IMR-90 (cell line): ENCODE measurements around the gene GATAD2A. TPM values are rescaled to one million over a fixed set of nuclear protein-coding genes. Genes with fewer than 3 reads are reported as not detected.

Experiments used
- ATAC-seq: fragments of 200-7000 bp; cut with Tn5 transposase; 2 replicates; pipeline ENCODE4 v1.9.1; 2020; ENCODE audit warnings: low read depth, mild to moderate bottlenecking, moderate library complexity
- BruUV-seq: library from RNA; stranded (reverse); fragments of 400-500 nt; replicated peaks from 2 replicates; lab custom pipeline; 2021; lab: Mats Ljungman, UMichigan
- CTCF ChIA-PET: fragments of 300-600 bp; formaldehyde crosslinking; extraction: SDS; loops from one replicate; lab custom pipeline; 2021; ENCODE audit warnings: antibody characterized with exemption; lab: Yijun Ruan, JAX
- POLR2A ChIA-PET: fragments of 300-600 bp; sonication (Branson Sonifier 250); formaldehyde crosslinking; loops from one replicate; lab custom pipeline; 2022; ENCODE audit warnings: antibody characterized with exemption; ENCODE audit not compliant: unreplicated experiment; lab: Charles Lee
- DNase-seq: peaks from one replicate; pipeline ENCODE4 v3.0.0; 2013
- H2AFZ ChIP-seq: replicated peaks from 2 replicates; pipeline ENCODE3; 2013; ENCODE audit warnings: low read length, mild to moderate bottlenecking; ENCODE audit not compliant: poor library complexity
- H2AK5ac ChIP-seq: 2 replicates; pipeline ENCODE4 v1.6.1; 2013; ENCODE audit warnings: low read depth, low read length, inconsistent platforms
- H2AK9ac ChIP-seq: replicated peaks from 2 replicates; pipeline ENCODE3; 2013; ENCODE audit warnings: mild to moderate bottlenecking, low read depth, low read length, moderate library complexity; ENCODE audit not compliant: poor library complexity
- H2BK120ac ChIP-seq: 2 replicates; pipeline ENCODE4 v1.6.1; 2013; ENCODE audit warnings: low read depth, low read length, inconsistent platforms
- H2BK15ac ChIP-seq: 3 replicates; pipeline ENCODE4 v1.6.1; 2013; ENCODE audit warnings: low read depth, low read length, inconsistent platforms
- H2BK20ac ChIP-seq: 2 replicates; pipeline ENCODE4 v1.6.1; 2013; ENCODE audit warnings: low read depth, mild to moderate bottlenecking, inconsistent platforms, low read length, moderate library complexity
- H2BK5ac ChIP-seq: 2 replicates; pipeline ENCODE4 v1.6.1; 2013; ENCODE audit warnings: mild to moderate bottlenecking, low read depth, low read length, inconsistent platforms; ENCODE audit not compliant: poor library complexity, severe bottlenecking
- H3K14ac ChIP-seq: replicated peaks from 2 replicates; pipeline ENCODE4 v1.6.1; 2013; ENCODE audit warnings: low read depth, low read length, inconsistent platforms
- H3K18ac ChIP-seq: 2 replicates; pipeline ENCODE4 v1.6.1; 2013; ENCODE audit warnings: low read depth, low read length, control low read depth
- H3K23ac ChIP-seq: 2 replicates; pipeline ENCODE4 v1.6.1; 2013; ENCODE audit warnings: low read depth, low read length, inconsistent platforms
- H3K27ac ChIP-seq: 2 replicates; pipeline ENCODE4 v1.5.1; 2013; ENCODE audit warnings: mild to moderate bottlenecking, control low read depth, low read length; ENCODE audit not compliant: insufficient read depth
- H3K27me3 ChIP-seq: 2 replicates; pipeline ENCODE4 v1.6.1; 2013; ENCODE audit warnings: low read length; ENCODE audit not compliant: control insufficient read depth, insufficient read depth
- H3K36me3 ChIP-seq: 2 replicates; pipeline ENCODE4 v1.6.1; 2013; ENCODE audit warnings: low read length, mixed read lengths; ENCODE audit not compliant: control insufficient read depth, insufficient read depth
- H3K4ac ChIP-seq: 2 replicates; pipeline ENCODE4 v1.6.1; 2013; ENCODE audit warnings: low read depth, low read length, inconsistent platforms
- H3K4me1 ChIP-seq: 2 replicates; pipeline ENCODE4 v1.6.1; 2013; ENCODE audit warnings: low read length, mixed read lengths; ENCODE audit not compliant: control insufficient read depth, insufficient read depth
- H3K4me2 ChIP-seq: 2 replicates; pipeline ENCODE4 v1.6.1; 2013; ENCODE audit warnings: low read depth, mild to moderate bottlenecking, control low read depth, low read length, moderate library complexity
- H3K4me3 ChIP-seq: 2 replicates; pipeline ENCODE4 v1.5.1; 2013; ENCODE audit warnings: low read depth, mild to moderate bottlenecking, control low read depth, low read length, moderate library complexity; ENCODE audit not compliant: insufficient read depth
- H3K56ac ChIP-seq: 2 replicates; pipeline ENCODE4 v1.6.1; 2013; ENCODE audit warnings: low read length, inconsistent platforms; ENCODE audit not compliant: insufficient read depth; ENCODE audit errors: extremely low read depth
- H3K79me1 ChIP-seq, 2 experiments: 2 replicates each; pipeline ENCODE4 v1.6.1; 2013; ENCODE audit warnings: low read length in 2 of 2, inconsistent platforms in 1 of 2, low read depth in 1 of 2
- H3K9ac ChIP-seq: 2 replicates; pipeline ENCODE4 v1.6.1; 2013; ENCODE audit warnings: low read depth, low read length, control low read depth
- H3K9me1 ChIP-seq: 2 replicates; pipeline ENCODE4 v1.6.1; 2013; ENCODE audit warnings: low read length, inconsistent platforms; ENCODE audit not compliant: insufficient read depth
- H3K9me3 ChIP-seq: 2 replicates; pipeline ENCODE4 v1.6.1; 2013; ENCODE audit warnings: low read length; ENCODE audit not compliant: control insufficient read depth, insufficient read depth
- H4K20me1 ChIP-seq: 2 replicates; pipeline ENCODE4 v1.6.1; 2013; ENCODE audit warnings: low read length, inconsistent platforms; ENCODE audit not compliant: insufficient read depth
- H4K5ac ChIP-seq: 2 replicates; pipeline ENCODE4 v1.6.1; 2013; ENCODE audit warnings: mild to moderate bottlenecking, low read depth, low read length, control low read depth
- H4K8ac ChIP-seq, 2 experiments: 2 replicates each; pipeline ENCODE4 v1.6.1; 2013; ENCODE audit warnings: low read depth in 2 of 2, low read length in 2 of 2, control low read depth in 1 of 2, inconsistent platforms in 1 of 2
- H4K91ac ChIP-seq: 2 replicates; pipeline ENCODE4 v1.6.1; 2013; ENCODE audit warnings: low read depth, low read length, inconsistent platforms; ENCODE audit not compliant: insufficient read depth
- POLR2A ChIP-seq: IDR thresholded peaks from 2 replicates; pipeline ENCODE4 v1.6.1; 2012; ENCODE audit warnings: mild to moderate bottlenecking, low read depth, low read length
- USF2 ChIP-seq: fragments of 150-350 bp; IDR thresholded peaks from 2 replicates; pipeline ENCODE4 v1.6.1; 2017; ENCODE audit warnings: mild to moderate bottlenecking, antibody characterized with exemption, low read length, low read depth
- WGBS, 2 experiments: methylation state at CpG; one replicate each; pipeline versions ENCODE4 v1.1.5 to v1.1.7; 2013; ENCODE audit warnings: missing lambda C conversion rate in 2 of 2; ENCODE audit not compliant: insufficient read length in 1 of 2; ENCODE audit errors: extremely low coverage in 2 of 2; 5-methylcytosine and 5-hydroxymethylcytosine counted together
- dilution Hi-C: fragments of 300-500 bp; cut with HindIII; formaldehyde crosslinking; loops from one replicate; pipeline ENCODE4 v1.14.3; 2018; ENCODE audit warnings: low sequenced_read_pairs; ENCODE audit not compliant: unreplicated experiment
- in situ Hi-C: fragments of 300-500 bp; cut with MboI; formaldehyde crosslinking; loops from 3 replicates; pipeline ENCODE4 v1.14.3; 2019; ENCODE audit warnings: low sequenced_read_pairs, inconsistent platforms, mixed read lengths
- intact Hi-C: fragments of 100-400 bp; cut with micrococcal nuclease; formaldehyde crosslinking; loops from 2 replicates; pipeline ENCODE4 v1.10.0; 2022
- polyA plus RNA-seq, 3 experiments: library from polyadenylated mRNA; depleted of rRNA; stranded (reverse); fragments of >200 nt; gene quantifications; 2 replicates each; pipeline ENCODE4 v1.2.3, GENCODE V29; 2012; ENCODE audit warnings: low replicate concordance in 1 of 3
- total RNA-seq: library from RNA; depleted of rRNA; stranded (reverse); fragments of >200 nt; gene quantifications from 2 replicates; pipeline ENCODE4 v1.2.3, GENCODE V29; 2012

The GATAD2A gene
- total and polyA plus RNA-seq, 2 of the 4 experiments (the other 2 are of a cell fraction): 23.5 to 33.2 TPM

- no peak overlapping the region for H3K56ac ChIP-seq
- no peak overlapping the region for H2BK120ac ChIP-seq
- ChIA-PET CTCF (interaction anchor here (1.1 kb wide), 1 partner anchor 13 kb away, joined by 3 read pairs; no protein-coding TSS in a partner anchor), POLR2A (no interaction called here)
- no peaks in the 10 kb centered on the region; the same call in 1 of the 2 replicates for H3K4me1 ChIP-seq
- TF ChIP-seq USF2 (peak; percentile 29; the same call in 1 of the 2 replicates), POLR2A (no peak)
- no peak overlapping the region for H3K18ac ChIP-seq
- H3K4me2 ChIP-seq: peak overlapping the region; percentile 78
- intact Hi-C loops (no loop called here), in situ Hi-C loops (loop anchor here (25.0 kb wide), 1 partner anchor 422 kb away; no protein-coding TSS in a partner anchor), dilution Hi-C loops (no loop called here)
- H4K8ac ChIP-seq: no peak overlapping the region
- peaks cover 25% of the 10 kb centered on the region for H3K27me3 ChIP-seq
- H4K5ac ChIP-seq: no peak overlapping the region
- BruUV-seq: no TSS peak
- no peak overlapping the region for H3K27ac ChIP-seq
- peak; percentile 62 for ATAC-seq
- H3K9me3 ChIP-seq: no peaks in the 10 kb centered on the region; the same call in 1 of the 2 replicates
- H2BK15ac ChIP-seq: no peak overlapping the region
- H3K4me3 ChIP-seq: no peak overlapping the region; the same call in 1 of the 2 replicates
- WGBS, 2 experiments: 22% methylated on average over 40 of the region's 74 CpGs; no CpG with 5 or more reads in 1 of the 2 experiments
- no peaks in the 10 kb centered on the region for H3K9me1 ChIP-seq
- H2AK5ac ChIP-seq: no peak overlapping the region
- no peaks in the 10 kb centered on the region for H3K79me1 ChIP-seq
- H3K4ac ChIP-seq: no peak overlapping the region
- H2AK9ac ChIP-seq: no peak overlapping the region
- H4K20me1 ChIP-seq: no peaks in the 10 kb centered on the region; the same call in 1 of the 2 replicates
- H3K9ac ChIP-seq: no peak overlapping the region
- H3K23ac ChIP-seq: no peak overlapping the region
- H3K36me3 ChIP-seq: no peaks in the 10 kb centered on the region
- peak overlapping the region; percentile 84 for H2AFZ ChIP-seq
- DNase-seq: peak; percentile 46
- H2BK20ac ChIP-seq: no peak overlapping the region
- no peak overlapping the region for H3K14ac ChIP-seq
- no peak overlapping the region for H2BK5ac ChIP-seq
- H4K91ac ChIP-seq: no peak overlapping the region
Measured at GRCh38 chr19:19540064-19540714, 134.7 kb downstream of the GATAD2A start.
